Measurements from ENCODE around the gene MYO9B.

MYO9B gene

GRCh38 chr19:17227798-17228367, 152.3 kb downstream of the MYO9B start:
- intact Hi-C loops (cut with DNase I), result no loop called here
- DNase-seq, result no peak

DNA sequence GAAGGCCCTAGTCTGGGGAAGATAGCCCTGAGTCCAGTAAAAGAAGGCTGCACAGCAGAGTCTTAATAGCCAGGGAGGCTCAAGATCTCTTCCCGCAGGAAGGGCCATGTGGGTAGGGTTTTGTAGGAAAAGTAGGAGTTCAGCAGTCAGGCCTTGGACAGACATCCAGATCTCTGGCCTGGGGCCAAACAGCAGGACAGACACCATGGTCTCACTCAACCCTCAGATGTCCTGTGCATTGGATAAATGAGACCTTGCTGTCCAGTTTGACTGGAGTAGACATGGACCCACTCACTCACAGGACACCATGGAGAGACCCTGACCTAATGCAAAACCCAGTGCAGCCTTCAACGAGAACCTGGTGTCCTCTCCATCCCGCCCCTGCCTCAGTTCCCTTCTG, 154.3 kb downstream of the MYO9B start:
- intact Hi-C loops (cut with DNase I), result no loop called here
- DNase-seq, result no peak

GRCh38 chr19:17232258-17232657, 156.7 kb downstream of the MYO9B start:
- no peak for DNase-seq
- intact Hi-C loops (cut with DNase I), result no loop called here

DNA sequence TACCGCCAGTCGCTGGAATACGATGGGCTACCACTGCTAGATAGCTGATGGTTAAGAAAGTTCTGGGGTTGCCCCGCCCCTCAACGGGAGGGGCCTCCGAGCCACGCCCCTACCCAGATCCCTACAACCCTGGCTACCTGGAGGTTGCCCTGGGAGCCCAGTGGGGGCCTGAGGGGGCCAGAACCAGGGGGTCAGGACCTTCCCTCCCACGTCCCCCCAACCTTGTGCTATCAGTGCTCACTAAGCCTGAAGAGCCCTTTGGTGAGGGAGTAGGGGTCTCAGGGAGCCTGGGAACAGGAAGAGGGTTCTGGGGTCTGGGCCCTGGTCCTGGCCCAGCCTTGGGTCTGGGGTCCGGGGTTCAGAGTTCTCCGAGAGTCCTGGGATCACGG, 159.3 kb downstream of the MYO9B start:
- peak in 4 of 10 donors; percentile 32 to 93 (median 69) for DNase-seq

GRCh38 chr19:17235300-17235970, 159.9 kb downstream of the MYO9B start:
- peak; percentile 55 to 97 (median 80) for DNase-seq
- intact Hi-C loops (cut with DNase I), result loop anchor here (1.0 kb wide), 1 partner anchor 168 kb away; no protein-coding TSS in a partner anchor

More for the DNA sequence above, 159.3 kb downstream of the MYO9B start:
- intact Hi-C loops (cut with DNase I), result loop anchor here (1.0 kb wide), 1 partner anchor 168 kb away; no protein-coding TSS in a partner anchor

- no peak for DNase-seq
- intact Hi-C loops (cut with DNase I), result loop anchor here (1.0 kb wide), 1 partner anchor 169 kb away; no protein-coding TSS in a partner anchor
Observed at GRCh38 chr19:17235971-17236777, 160.6 kb downstream of the MYO9B start.

DNA sequence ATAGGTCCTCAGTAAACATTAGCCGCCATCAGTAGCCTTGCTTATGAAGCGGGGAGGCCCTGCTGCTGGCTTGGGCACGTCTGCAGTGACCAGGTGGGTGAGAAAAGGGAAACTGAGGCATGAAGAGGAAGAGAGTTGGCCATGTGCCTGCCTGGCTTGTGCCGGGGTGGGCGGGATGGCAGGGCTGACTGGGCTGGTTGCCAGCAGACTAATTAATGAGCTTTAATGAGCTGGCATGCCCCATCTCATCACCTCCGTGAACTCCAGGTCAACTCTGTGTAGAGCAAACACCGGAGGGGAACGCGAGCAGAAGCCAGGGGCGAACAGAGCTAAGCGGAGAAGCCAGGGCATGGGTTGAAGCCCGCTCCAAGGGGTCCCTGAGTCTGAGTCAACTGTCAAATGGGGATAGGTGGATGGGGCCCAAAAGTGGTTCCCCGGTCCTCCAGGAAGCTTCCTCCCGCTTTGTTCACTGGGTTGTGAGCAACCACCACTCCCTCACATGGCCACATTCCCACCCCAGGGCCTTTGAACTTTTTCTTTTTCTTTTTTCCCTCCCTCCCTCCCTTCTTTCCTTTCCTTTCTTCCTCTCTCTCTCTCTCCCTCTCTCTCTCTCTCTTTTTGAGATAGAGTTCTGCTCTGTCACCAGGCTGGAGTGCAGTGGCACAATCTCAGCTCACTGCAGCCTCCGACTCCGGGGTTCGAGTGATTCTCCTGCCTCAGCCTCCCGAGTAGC, 161.4 kb downstream of the MYO9B start:
- intact Hi-C loops (cut with DNase I), result no loop called here
- no peak for DNase-seq

DNA sequence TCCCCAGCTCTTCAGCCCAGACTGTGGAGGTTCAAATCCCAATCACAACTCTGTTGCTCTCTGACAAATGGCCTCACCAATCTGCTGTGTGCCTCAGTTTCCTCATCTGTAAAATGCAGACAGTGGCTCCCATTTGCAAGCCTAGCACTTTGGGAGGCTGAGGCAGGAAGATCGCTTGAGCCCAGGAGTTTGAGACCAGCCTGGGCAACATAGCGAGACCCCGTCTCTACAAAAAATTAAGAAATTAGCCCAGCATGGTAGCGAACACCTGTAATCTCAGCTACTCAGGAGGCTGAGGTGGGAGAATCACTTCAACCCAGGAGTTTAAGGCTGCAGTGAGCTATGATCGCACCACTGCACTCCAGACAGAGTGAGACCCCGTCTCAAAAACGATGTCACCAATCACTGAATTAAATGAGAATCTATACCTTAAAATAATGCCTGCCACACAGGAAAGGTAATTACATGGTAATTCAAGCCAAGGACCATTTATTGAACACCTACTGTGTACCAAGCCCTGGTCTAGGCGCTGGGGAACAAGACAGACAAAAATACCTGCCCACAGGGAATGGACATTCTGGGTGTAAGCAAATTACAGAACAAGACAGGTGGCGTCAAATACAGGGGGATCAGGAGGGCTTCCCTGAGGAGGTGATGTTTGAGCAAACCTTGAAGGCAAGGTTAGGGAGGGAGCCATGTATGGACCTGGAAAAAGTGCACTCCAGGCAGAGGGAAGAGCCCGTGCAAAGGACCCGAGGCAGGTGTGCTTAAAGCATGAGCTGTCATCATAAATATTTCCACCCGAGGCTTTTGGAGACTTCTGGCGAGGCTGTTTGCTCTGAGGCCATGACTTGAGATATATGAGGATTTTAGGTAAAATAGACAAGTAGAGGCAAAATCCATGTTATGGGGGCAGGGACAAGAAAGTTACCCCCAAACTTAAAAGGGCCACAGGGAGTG, 162.4 kb downstream of the MYO9B start:
- no peak for DNase-seq
- intact Hi-C loops (cut with DNase I), result no loop called here

DNA sequence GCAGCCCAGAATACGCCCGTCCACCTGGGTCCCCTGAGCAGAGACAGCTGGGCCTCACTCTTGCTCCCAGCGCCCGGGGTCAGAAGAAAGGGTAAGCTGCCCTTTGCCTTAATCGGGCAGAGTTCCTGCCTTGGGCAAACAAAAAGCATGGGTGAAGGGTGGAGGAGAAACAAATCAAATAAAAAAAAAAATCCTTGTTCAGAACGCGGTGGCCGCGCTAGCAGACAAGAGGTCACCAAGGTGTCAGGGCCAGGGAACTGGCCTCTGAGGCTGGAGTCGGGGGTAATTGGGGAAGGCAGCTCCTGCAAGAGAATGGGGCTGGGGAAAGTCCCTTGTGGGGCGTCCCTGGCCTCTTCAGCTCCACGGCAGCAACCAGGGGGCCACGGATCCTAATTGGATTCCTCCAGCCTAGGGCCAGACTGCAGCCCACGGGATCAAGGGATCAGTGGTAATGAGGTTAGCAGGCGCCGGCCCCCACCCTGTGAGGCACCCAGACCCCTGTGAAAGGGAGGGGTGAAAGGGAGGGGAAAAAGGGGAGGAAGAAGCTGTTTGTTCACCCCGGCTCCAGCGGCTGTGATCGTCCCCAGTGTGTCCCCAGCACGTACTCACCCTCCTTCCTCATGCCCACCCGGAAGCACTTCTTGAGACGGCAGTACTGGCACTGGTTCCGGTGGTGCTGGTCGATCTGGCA, 164.6 kb downstream of the MYO9B start:
- intact Hi-C loops (cut with DNase I), result no loop called here
- no peak for DNase-seq

- no peak for DNase-seq
- intact Hi-C loops (cut with DNase I), result no loop called here
Observed at GRCh38 chr19:17240826-17241399, 165.3 kb downstream of the MYO9B start.

GRCh38 chr19:17242431-17243208, 167.0 kb downstream of the MYO9B start:
- intact Hi-C loops (cut with DNase I), result no loop called here
- DNase-seq, result no peak

DNA sequence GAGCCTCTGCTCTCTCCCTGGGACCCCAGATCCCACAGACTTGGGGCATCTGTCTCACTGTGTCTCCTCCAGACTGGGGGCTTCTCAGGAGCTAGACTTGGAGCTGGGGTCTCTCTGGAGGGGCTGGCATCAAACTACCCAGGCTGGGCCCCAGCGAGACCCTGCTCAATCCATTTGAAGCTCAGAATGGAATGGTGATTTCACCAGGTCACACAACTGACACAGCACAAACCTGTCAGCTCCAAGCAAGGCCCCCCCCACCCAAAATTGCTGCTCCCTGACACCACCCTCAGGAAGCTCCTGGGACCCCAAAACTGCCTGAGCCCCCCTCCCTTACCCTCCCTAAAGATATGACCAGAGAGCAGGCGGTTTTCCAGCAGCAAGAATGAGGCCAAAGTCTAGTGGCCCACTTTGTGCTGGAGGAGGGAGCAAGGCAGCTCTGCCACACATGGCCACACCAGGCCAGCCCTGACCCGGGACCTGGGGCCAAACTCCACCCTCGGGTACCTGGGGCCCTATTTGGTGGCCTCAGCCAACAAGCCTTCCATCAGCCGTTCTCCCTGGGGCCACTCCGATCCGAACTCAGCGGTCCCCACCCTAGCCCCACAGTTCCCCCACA, 167.7 kb downstream of the MYO9B start:
- DNase-seq, result no peak
- intact Hi-C loops (cut with DNase I), result no loop called here

GRCh38 chr19:17243830-17244617, 168.4 kb downstream of the MYO9B start:
- no peak for DNase-seq
- intact Hi-C loops (cut with DNase I), result no loop called here

DNA sequence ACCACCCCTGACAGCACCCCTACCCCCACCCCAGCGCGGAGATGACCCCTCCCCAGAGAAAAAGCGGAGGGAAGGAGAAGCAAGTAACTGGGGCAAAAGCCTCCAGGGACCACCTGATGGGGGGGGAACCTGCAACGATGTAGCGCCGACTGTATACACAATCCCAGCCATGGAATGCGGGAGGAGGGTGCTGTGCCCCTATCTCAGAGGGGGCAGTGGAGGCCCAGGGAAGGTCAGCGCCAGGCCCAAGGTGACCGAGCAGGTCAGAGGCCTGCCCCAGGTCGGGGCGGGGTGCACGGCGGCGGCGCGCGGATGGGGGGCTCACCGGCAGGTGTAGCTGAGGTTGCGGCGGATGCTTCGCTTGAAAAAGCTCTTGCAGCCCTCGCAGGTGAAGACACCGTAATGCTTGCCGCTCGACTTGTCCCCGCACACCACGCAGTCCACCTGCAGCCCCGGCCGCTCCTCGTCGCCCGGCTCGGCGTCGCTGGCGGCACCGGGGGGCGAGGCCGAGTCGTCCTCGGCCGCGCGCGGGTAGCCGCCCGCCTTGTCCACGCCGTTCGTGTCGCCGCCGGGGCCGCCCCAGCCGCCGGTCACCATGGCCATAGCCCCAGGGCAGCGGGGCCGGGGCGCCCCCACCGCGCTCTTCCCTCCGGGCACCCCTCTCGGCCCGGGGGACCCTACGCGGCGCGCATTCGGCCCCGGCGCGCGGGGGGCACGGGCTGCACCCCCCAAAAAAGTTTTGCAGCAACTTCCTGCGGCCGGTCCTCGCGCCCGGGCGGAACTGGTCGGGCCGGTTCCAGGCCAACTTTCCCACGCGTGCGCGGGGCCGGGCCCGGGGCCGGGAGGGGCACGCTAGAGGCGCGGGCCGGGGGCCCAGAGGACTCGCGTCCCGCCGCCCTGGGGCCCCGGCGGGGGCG, 169.3 kb downstream of the MYO9B start:
- intact Hi-C loops (cut with DNase I), result no loop called here
- DNase-seq, result peak in 2 of 10 donors; percentile 40 to 90

DNA sequence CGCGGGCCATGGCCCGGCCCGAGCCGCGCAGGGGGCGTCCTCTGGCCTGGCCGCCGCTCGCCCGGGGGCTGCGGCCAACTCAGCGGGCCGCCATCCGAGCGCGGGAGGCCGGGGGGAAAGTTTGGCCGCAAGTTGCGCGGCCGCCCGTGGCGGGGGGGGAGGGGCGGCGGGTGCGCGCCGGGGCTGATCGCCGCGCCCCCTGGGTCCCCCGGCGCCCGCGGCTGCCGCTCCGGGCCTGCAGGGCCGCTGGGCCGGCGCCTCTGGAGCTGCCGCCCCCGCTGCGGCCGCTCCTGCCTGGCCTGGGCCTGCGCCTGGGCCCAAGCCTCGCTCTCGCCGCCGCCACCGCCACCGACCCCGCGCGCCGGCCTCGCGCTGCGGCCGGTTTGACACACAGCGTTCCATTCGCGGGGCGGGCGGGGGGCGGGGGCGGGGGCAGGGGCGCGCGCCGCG, 170.0 kb downstream of the MYO9B start, which contains the start of gene NR2F6:
Gene NR2F6, minus strand, starts transcription at position 385 of the 450 bp plus-strand sequence. CDS start 699 bp downstream, outside the sequence.
- DNase-seq, result no peak
- intact Hi-C loops (cut with DNase I), result no loop called here

Data from posterior cingulate gyrus (tissue), 11 donors.